ENCODE results near the gene OPHN1. TPM values are rescaled to one million over a fixed set of nuclear protein-coding genes. Genes with fewer than 3 reads are reported as not detected.

Gene OPHN1
- total RNA-seq, 1 experiment from 2014 or later, result 3.1 TPM

- DNase-seq (ENCODE audit: low read depth), result no peak
Observed at GRCh38 chrX:68252664-68253063, 180.6 kb downstream of the OPHN1 start.

- DNase-seq (ENCODE audit: low read depth), result no peak
Observed at GRCh38 chrX:68249903-68250302, 183.4 kb downstream of the OPHN1 start.

GRCh38 chrX:68249401-68249831 lies 183.9 kb downstream of the OPHN1 start:
- no peak for DNase-seq (ENCODE audit: low read depth)

GRCh38 chrX:68238568-68238967 lies 194.7 kb downstream of the OPHN1 start:
- peak; percentile 12 for DNase-seq (ENCODE audit: low read depth)

GRCh38 chrX:68234171-68234910 lies 199.0 kb downstream of the OPHN1 start:
- no peak for DNase-seq (ENCODE audit: low read depth)

GRCh38 chrX:68232206-68232605 lies 201.1 kb downstream of the OPHN1 start:
- no peak for DNase-seq (ENCODE audit: low read depth)

GRCh38 chrX:68209008-68209407 lies 224.3 kb downstream of the OPHN1 start:
- DNase-seq (ENCODE audit: low read depth), result no peak

- no peak for DNase-seq (ENCODE audit: low read depth)
Observed at GRCh38 chrX:68204521-68205038, 228.7 kb downstream of the OPHN1 start.

- DNase-seq (ENCODE audit: low read depth), result no peak
Observed at GRCh38 chrX:68203646-68204045, 229.6 kb downstream of the OPHN1 start.

GRCh38 chrX:68203211-68203610 lies 230.1 kb downstream of the OPHN1 start:
- no peak for DNase-seq (ENCODE audit: low read depth)

GRCh38 chrX:68199062-68199848 lies 234.0 kb downstream of the OPHN1 start:
- DNase-seq (ENCODE audit: low read depth), result no peak

- peak; percentile 32 for DNase-seq (ENCODE audit: low read depth)
Observed at GRCh38 chrX:68196939-68197791, 236.1 kb downstream of the OPHN1 start.

- no peak for DNase-seq (ENCODE audit: low read depth)
Observed at GRCh38 chrX:68195561-68195960, 237.7 kb downstream of the OPHN1 start.

GRCh38 chrX:68193786-68194185 lies 239.5 kb downstream of the OPHN1 start:
- no peak for DNase-seq (ENCODE audit: low read depth)

- DNase-seq (ENCODE audit: low read depth), result no peak
Observed at GRCh38 chrX:68193234-68193633, 240.1 kb downstream of the OPHN1 start.

GRCh38 chrX:68190799-68191198 lies 242.5 kb downstream of the OPHN1 start:
- no peak for DNase-seq (ENCODE audit: low read depth)

- peak; percentile 8 for DNase-seq (ENCODE audit: low read depth)
Observed at GRCh38 chrX:68186552-68187262, 246.6 kb downstream of the OPHN1 start.

GRCh38 chrX:68185161-68185560 lies 248.1 kb downstream of the OPHN1 start:
- DNase-seq (ENCODE audit: low read depth), result no peak

- peak; percentile 5 for DNase-seq (ENCODE audit: low read depth)
Observed at GRCh38 chrX:68183612-68184214, 249.6 kb downstream of the OPHN1 start.

- DNase-seq (ENCODE audit: low read depth), result no peak
Observed at GRCh38 chrX:68180579-68180978, 252.7 kb downstream of the OPHN1 start.

- DNase-seq (ENCODE audit: low read depth), result no peak
Observed at GRCh38 chrX:68179355-68179754, 253.9 kb downstream of the OPHN1 start.
